SIG-M5 treated with dmso at 0.1 percent for 504 hours (cell line): ENCODE measurements around the gene INVS.
A peak's percentile ranks its signal among the peaks of the same experiment; 100 is the strongest.
"Not testable (repeated sequence)": the region's sequence is repeated elsewhere in the genome, so short reads cannot be mapped to it uniquely, and the experiment has no call there.

Experiments used
- DNase-seq: peaks from one replicate; lab custom pipeline; 2025; ENCODE audit not compliant: unreplicated experiment; lab: John Stamatoyannopoulos, UW

The INVS gene

DNA sequence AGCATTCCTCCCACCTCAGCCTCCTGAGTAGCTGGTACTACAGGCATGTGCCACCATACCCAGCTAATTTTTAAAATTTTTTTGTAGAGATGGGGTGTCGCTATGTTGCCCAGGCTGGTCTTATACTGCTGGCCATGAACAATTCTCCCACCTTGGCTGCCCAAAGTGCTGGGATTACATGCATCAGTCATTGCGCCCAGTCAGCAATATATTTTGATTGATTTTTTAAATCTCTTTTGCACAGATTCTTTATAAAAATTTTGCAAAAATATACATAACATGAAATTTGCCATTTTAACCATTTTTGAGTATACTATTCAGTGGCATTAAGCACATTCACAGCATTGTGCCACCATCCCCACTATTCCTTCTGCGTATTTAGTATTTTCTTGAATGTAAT is 94.0 kb downstream of the INVS start:
- DNase-seq, result no peak

DNA sequence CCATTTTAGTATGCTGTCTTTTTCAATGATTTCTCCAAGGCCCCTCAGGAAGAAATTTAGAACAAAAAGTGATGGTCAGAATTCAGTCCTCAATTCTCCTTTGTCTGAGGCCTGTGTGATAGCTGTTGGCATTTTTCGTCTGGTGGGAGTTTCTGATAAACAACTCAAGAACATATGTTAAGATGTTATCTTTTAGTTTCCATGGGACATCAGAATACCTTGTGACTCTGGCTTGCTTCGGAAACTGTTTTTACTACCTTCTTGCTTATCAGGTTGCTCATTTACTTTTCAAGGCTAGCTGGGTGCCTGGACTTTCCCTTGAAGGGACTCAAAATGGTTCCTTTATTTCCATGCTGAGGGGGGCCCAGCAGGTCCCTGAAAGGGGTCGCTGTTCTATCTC is 97.2 kb downstream of the INVS start:
- DNase-seq, result no peak

DNA sequence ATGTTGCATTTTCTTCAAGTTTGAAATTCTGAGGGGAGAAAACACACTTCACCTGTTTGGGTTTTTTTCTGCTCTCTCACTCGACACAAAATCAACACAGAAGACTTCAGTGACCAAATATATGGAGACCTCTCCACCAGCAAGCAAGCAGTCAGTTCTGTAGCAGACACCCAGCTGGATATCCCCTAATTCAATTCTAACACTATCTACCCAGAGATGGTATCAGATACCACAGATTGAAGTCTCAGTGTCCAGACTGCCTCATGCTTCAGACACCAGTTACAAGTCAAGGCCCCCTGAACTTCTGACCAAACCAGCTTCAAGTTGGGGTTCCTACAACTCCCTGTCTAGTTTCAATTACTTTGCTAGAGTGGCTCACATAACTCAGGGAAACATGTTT is 97.8 kb downstream of the INVS start:
- no peak for DNase-seq

DNA sequence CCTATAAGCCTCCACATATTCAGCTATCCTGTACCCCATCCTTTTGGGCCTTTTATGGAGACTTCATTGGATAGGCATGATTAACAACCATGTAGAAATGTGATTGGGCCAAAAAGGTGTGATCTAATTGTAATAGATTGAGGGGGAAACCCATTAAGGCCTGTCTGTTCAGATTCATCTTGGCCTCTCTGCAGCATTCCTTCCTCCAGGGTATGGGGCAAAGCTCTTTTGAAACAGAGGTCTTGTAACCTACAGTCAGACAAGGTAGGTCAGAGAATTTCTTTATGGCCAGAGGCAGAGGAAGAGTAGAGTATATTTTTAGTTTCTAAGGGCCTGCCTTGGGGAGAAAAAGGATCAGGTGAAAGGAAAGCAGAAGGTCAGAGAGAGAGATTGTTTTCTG is 98.5 kb downstream of the INVS start:
- no peak for DNase-seq

DNA sequence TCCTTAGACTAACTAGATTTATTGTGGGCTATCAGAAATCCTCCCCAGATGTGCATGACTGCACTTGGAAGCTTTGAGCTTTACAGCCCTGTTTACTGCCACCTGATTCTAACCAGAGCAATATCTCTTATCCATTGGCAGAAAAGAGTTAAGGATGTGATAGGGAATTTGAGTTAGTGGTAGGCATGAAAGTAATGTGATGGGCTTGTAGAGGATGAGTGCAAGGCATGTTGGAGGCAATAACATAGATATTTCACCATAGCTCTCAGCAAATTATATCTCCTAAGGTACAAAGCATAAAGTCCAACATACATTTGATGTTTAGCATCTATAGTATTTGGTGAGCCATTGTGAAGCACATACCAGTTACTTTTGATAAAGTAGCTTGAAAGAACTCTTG is 103.8 kb downstream of the INVS start:
- DNase-seq, result no peak

DNA sequence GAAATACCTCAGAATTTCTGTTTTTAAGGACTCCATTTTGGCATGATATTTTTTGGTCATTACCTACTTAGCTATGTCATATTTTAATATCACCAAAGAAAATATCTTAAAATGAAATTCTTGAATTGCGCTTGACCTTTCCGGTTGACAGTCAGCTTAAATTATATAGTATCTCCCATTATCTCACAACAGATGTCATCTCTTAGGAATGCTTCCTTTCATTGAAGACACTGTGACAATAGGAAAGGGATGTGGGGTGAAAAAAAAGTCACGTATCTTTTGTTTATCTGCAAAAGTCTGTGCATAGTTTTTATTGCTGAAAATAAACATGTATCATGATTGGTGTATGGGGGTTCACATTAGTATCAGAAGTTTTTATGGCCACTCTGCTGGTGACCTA is 105.8 kb downstream of the INVS start:
- DNase-seq, result no peak

DNA sequence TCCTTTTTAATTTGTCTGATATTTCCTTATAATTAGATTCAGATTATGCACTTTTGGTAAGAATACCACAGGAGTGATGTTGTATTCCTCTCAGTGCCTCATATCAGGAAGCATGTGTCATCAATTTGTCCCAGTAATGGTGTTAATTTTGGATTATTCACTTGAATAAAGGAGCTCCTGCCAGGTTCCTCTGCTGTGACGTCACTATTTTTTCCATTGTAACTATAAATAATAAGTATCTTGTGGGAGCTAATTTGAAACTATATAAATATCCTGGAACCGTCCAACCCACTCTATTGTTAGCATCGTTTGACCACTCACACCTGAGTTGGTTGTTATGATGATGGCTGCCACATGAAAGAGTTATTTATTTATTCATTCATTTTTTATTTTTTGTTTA is 107.9 kb downstream of the INVS start:
- no peak for DNase-seq

DNA sequence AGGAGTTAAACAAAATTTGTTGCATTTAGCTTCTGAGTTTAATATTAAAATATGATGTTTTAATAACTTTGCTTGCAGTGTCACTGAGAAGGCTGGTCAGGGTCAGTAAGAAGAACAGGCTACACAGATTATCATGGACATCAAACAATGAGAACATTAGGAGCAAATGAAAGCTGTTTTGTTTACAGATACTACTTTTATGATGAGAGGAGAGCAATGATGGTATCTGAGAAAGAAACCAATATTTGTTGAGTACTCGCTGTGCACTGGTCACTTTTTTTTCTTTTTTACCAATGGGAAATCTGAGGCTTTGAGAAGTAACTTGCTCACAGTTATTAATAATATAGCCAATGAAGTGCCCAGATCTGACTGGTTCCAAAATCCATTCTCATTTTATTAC is 109.6 kb downstream of the INVS start:
- no peak for DNase-seq

DNA sequence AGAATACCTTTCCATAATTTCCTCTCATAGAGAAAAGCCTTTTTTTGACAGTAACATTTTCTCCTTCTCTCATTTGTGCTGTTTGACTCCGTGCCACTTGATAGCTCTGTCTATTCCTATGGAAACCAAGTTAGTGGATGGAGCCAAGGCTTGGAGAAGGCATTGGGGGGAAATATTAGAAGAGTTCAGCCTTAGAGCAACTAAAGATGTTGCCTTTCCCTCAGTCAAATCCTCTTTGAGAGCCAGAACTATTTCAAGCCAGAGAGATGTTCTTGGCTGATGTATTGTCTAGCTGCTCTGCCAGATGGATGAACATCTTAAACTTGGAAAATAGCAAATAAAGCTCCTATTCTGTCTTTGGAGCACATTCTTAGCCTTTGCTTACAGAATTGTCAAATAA is 112.4 kb downstream of the INVS start:
- DNase-seq, result no peak

DNA sequence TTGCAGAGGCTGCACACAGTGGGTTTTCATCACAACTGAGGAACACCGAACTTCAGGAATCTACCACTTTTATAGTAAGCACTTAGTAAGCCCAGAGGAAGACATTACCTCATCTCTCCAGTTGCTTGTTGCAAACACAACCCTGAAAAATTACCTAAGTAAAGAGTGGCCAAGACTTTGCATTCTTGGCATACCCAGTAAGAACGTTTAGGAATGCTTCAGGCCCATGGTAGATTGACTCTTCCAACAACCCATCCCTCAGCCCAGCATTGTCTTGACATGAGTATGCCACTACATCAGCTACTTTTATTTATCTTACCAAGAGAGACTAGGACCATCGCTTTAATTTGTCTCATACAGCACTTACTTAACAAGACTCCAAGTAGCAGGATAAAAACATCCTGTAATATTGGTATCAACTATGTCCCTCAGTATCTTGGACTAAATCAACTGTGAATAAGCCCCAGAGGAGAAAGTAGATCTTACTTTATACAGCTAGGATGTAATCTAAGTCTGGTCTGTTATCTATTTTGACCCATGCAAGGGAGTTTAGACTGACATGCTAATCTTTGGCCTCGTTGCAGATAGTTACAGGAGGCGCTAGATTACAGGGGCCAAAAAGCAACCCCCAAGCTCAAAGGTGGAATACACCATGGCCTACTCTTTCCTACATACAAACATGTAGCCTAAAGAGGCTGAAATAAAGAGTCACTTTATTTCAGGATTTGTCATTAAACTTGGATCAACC is 114.9 kb downstream of the INVS start:
- DNase-seq, result no peak

DNA sequence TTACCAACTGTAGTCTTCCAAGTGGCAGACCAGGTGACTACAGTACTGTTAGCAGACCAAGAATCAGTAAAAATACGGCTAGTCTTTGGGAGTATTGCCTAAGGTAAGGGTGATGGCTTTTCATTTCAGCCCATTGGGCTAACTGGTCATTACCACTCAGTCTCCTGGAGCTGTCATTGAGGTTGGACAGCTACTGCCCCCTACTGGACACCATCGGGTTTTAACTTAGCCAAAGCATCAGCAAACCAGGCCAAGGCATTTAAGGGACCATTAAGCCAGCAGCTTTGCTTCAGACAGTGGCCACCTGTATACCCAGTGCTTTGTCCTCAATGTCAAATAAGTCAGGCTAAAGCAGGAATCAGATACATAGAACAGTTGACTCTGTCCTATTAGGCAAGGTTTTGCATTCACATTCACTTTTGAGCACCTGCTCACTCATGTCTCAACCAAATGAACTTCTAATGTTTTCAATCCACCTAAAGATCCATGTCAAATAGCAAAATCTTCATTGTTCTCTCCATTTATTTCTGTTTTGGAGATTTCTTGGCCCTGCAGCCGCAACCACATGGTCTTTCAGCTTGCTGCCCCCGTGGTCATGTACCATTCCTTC is 117.2 kb downstream of the INVS start:
- DNase-seq, result peak; percentile 30

DNA sequence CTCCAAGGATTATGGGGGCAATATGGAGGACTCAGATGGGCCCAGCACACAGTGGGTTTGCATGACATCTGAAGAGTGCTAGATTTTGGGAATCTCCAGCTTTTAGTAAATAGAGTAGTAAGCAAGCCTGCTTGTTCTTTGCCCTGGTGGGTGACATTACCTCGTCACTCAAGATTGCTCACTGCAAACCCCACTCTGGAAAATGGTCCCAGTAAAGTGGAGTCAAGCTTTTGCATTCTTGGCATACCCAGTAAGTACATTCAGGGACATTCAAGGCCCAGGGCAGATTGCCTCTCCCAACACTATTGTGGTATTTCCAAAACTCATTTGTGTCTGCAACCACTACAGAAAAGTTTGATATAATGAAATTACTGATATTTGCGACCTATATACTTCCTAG is 118.5 kb downstream of the INVS start:
- no peak for DNase-seq

DNA sequence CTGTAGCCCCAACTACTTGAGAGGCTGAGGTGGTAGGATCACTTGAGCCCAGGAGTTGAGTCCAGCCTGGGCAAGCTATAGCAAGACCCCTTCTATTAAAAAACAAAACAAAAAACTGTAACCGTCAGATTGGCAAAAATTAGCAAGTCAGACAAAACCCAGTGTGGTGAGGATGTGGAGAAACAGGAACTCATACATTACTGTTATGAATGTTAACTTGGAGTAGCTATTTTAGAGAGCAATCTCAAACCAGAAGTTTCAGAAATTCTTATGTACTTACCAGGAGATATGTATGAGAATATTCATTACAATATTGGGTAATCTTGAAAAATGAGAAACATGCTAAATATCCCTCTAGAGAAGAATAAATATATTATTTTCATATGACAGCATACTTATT is 120.3 kb downstream of the INVS start:
- DNase-seq, result peak; percentile 3

DNA sequence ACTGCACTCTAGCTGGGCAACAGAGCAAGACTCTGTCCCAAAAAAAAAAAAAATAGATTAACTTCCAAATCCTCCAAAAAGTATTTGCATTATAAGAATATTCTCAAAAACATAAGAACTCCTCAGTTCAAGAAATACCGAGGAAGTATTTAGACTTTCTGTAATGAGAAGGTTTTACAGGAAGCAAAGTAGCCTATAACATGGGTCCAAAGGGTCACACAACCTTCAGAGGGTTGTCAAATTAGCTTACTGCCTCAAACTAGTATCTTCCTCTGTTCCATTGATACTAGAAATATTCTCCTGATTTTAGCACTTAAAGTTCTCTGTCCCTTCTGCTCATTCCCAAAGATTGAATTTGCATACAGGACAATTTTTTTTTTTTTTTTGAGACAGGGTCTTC is 121.9 kb downstream of the INVS start:
- DNase-seq, result no peak

DNA sequence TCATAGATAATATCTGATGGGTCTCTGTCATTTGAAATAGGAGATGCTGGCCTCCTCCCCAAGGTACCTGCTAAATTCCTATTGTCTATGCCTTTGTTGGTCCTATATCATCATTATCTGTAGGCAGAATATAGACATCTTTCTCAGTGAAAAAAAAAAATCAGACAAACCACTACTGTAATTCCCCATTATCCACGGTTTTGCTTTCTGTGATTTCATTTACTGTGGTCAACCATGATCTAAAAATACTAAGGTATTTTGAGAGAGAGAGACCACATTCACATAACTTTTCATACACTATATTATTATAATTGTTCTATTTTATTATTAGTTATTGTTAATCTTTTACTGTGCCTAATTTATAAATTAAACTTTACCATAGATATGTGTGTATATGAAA is 122.5 kb downstream of the INVS start:
- DNase-seq, result no peak

DNA sequence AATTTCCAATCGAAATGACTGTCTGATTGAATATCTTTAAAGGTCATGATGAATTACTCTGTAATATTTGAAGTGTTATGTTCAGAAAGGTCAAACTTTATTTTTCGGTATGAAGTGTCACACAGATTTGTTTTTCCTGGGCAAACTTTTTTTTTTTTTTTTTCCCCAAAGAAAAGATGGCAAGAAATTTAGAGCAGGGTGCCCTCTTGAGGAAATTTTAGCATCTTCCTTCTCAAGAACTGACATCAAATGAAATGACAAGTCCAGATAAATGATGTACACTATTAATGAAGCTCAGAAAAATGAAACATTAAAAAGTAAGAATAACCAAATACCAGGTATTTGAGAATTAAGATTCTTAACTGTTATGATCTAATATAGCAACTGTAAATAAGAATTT is 123.6 kb downstream of the INVS start:
- DNase-seq, result peak; percentile 32

DNA sequence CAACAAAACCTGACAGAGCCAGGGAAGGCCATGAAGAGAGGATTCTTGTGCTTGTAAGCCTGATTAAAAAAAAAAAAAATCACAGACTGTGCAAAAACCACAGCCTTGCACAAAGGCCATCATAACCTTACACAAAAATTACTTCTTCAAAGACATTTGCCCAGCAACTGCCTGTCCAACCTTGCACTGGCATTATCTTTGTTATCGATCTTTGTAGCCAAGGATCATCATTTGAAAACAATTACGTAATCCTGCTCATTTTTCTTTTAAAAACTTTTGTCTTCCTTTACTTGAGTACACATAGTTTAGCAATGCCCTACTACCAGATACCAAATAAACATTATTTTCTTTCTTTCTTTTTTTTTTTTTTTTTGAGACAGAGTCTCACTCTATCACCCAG is 128.6 kb downstream of the INVS start:
- no peak for DNase-seq

DNA sequence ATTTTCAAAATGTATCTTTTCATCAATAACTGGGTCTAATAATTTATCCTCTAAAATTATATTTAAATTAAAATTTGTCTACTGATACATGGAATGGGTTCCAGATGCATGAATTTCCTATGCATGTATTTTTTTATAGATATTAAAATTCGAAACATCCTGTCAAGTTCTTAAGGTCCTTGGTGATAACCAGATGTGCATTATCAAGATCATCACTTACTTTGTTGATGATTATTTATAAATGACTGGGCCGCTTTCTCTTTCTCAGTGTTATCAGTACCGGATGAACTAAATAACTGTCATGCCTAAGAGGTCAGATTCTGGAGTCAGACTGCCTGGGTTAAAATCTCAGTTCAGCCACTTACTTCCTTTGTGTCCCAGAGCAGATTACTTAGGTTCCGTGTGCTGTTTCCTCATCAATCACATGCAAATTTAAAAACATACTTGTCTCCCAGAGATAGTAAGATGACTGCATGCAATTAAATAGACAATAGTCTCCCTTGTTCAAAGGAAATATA is 129.4 kb downstream of the INVS start:
- DNase-seq, result no peak

DNA sequence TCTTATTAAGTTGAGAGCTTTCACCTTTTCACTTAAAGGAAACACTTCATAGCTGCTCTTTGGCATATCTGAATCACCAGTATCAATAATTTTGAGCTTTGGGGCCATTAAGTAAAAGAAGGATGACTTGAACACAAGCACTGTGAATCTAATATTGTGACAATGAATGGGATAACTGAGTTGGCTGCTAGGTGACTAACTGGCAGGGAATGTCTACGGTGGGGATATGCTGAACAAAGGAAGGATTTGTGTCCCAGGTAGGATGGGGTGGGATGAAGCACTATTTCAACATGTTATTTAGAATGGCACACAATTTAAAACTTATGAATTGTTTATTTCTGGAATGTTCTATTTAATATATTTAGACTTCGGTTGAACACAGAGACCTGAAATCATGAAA is 130.1 kb downstream of the INVS start:
- no peak for DNase-seq

DNA sequence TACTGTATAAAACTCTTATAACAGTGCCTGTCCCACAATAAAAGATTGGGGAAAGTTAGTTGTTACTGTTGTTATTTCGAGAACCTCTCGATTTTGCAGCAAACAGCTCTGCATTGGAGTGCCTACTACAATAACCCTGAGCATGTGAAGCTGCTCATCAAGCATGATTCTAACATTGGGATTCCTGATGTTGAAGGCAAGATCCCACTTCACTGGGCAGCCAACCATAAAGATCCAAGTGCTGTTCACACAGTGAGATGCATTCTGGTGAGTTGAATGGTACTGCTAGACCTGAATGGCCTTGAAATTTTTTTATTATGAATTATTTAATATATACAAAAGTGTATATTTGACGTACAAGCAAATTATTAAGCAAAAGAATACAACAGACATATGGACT is 130.5 kb downstream of the INVS start:
- no peak for DNase-seq

DNA sequence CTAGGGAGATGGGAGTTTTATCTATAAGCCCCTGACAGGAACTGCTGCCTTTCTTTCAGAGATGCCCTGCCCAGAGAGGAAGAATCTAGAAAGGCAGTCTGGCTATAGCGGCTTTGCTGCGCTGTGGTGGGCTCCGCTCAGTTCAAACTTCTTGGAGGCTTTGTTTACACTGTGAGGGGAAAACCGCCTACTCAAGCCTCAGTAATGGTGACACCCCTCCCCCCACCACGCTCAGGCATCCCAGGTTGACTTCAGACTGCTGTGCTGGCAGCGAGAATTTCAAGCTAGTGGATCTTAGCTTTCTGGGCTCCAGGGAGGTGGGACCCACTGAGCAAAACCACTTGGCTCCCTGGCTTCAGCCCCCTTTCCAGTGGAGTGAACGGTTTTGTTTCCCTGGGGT is 137.9 kb downstream of the INVS start:
- DNase-seq, result not testable (repeated sequence)

DNA sequence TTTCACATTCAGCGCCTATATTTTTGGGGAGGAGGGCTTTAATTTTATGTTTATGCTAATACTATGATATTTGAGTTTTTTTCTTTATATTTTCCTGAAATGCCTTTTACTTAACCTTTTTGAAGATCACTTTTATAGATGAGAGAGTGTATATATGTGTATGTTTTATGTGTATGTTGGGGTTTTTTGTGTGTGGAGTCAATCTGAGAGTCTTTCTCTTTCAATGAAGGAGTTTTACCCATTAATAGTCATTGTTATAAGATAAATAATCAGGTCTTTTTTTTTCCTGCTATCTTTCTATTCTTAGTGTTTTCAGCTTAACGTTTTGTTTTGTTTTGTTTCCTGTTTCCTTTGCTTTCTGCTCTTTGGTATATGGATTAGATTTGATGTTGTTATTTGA is 141.5 kb downstream of the INVS start:
- DNase-seq, result no peak

DNA sequence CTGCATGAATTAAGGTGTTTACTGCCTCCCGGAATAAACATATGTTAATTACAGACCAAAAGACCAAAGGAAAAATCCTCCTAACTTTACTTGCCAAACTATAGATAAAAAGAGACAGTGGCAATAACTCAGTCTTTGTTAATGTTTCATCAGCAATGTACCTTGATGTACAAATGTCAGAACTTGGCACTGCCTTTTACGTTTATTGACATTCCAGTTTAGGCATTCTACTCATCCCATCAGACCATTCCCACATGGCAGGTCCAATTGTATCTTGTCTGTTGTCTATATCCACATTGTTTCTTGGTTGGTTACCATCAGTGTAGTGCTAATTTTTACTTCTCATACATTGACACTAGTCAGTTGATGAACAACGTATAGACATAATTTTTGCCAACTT is 168.2 kb downstream of the INVS start:
- DNase-seq, result no peak
